COLO668 (cell line): Measurements from ENCODE around the gene TNS4.
A peak's percentile ranks its signal among the peaks of the same experiment; 100 is the strongest.

Source experiments
- DNase-seq: peaks from one replicate; lab custom pipeline; 2025; ENCODE audit not compliant: unreplicated experiment; lab: John Stamatoyannopoulos, UW

Gene TNS4

GRCh38 chr17:40459636-40460603, 41.5 kb downstream of the TNS4 start:
- DNase-seq: no peak

GRCh38 chr17:40458851-40459482, 42.5 kb downstream of the TNS4 start:
- no peak for DNase-seq

- no peak for DNase-seq
Observed at GRCh38 chr17:40457964-40458791, 43.2 kb downstream of the TNS4 start.

GRCh38 chr17:40457369-40457768, 44.1 kb downstream of the TNS4 start:
- DNase-seq: no peak

GRCh38 chr17:40456396-40456951, 44.9 kb downstream of the TNS4 start:
- DNase-seq: no peak

GRCh38 chr17:40454613-40454995, 46.8 kb downstream of the TNS4 start:
- DNase-seq: no peak

- no peak for DNase-seq
Observed at GRCh38 chr17:40453881-40454612, 47.4 kb downstream of the TNS4 start.

- DNase-seq: no peak
Observed at GRCh38 chr17:40452921-40453378, 48.5 kb downstream of the TNS4 start.

- no peak for DNase-seq
Observed at GRCh38 chr17:40452216-40452787, 49.1 kb downstream of the TNS4 start.

- DNase-seq: no peak
Observed at GRCh38 chr17:40451420-40451819, 50.0 kb downstream of the TNS4 start.

- DNase-seq: peak; percentile 4
Observed at GRCh38 chr17:40450175-40450574, 51.2 kb downstream of the TNS4 start.

- DNase-seq: no peak
Observed at GRCh38 chr17:40448639-40449261, 52.7 kb downstream of the TNS4 start.

- no peak for DNase-seq
Observed at GRCh38 chr17:40448213-40448638, 53.2 kb downstream of the TNS4 start.

GRCh38 chr17:40447806-40448205, 53.6 kb downstream of the TNS4 start:
- no peak for DNase-seq

- no peak for DNase-seq
Observed at GRCh38 chr17:40447148-40447644, 54.2 kb downstream of the TNS4 start.

- no peak for DNase-seq
Observed at GRCh38 chr17:40445751-40446468, 55.5 kb downstream of the TNS4 start.

- DNase-seq: no peak
Observed at GRCh38 chr17:40443988-40444899, 57.2 kb downstream of the TNS4 start.
